ENCODE measurements around the gene UVRAG.

DNA sequence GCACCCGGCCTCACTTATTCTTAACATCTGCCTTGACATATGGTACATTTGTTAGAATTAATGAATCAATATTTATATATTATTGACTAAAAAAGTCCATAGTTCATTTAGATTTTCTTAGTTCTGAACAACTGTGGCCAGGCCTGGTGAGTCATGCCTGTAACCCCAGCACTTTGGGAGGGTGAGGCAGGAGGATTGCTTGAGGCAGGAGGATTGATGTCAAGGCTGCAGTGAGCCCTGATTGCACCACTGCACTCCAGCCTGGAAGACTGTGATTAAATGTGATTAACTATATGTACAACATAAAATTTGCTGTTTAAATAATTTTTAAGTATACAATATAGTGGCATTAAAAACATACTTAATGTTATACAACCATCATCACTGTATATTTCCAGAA is 5.6 kb downstream of the UVRAG start:
- TF ChIP-seq, protein P1, sequence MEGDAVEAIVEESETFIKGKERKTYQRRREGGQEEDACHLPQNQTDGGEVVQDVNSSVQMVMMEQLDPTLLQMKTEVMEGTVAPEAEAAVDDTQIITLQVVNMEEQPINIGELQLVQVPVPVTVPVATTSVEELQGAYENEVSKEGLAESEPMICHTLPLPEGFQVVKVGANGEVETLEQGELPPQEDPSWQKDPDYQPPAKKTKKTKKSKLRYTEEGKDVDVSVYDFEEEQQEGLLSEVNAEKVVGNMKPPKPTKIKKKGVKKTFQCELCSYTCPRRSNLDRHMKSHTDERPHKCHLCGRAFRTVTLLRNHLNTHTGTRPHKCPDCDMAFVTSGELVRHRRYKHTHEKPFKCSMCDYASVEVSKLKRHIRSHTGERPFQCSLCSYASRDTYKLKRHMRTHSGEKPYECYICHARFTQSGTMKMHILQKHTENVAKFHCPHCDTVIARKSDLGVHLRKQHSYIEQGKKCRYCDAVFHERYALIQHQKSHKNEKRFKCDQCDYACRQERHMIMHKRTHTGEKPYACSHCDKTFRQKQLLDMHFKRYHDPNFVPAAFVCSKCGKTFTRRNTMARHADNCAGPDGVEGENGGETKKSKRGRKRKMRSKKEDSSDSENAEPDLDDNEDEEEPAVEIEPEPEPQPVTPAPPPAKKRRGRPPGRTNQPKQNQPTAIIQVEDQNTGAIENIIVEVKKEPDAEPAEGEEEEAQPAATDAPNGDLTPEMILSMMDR (CRISPR knock-in tag; IDR thresholded peaks at IDR 0.05) = no peak
- TF ChIP-seq YEATS4 (CRISPR knock-in tag; IDR thresholded peaks at IDR 0.05; ENCODE audit: borderline replicate concordance) = no peak
- TF ChIP-seq STAT5B (CRISPR knock-in tag; IDR thresholded peaks at IDR 0.05) = no peak
- TF ChIP-seq EP300 (IDR thresholded peaks at IDR 0.05; ENCODE audit: low read depth in 2 of 2, low read length in 2 of 2) = no peak
- TF ChIP-seq EP300 (CRISPR knock-in tag; IDR thresholded peaks at IDR 0.05; ENCODE audit: borderline replicate concordance) = no peak
- TF ChIP-seq, protein P2, sequence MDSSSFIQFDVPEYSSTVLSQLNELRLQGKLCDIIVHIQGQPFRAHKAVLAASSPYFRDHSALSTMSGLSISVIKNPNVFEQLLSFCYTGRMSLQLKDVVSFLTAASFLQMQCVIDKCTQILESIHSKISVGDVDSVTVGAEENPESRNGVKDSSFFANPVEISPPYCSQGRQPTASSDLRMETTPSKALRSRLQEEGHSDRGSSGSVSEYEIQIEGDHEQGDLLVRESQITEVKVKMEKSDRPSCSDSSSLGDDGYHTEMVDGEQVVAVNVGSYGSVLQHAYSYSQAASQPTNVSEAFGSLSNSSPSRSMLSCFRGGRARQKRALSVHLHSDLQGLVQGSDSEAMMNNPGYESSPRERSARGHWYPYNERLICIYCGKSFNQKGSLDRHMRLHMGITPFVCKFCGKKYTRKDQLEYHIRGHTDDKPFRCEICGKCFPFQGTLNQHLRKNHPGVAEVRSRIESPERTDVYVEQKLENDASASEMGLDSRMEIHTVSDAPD (CRISPR knock-in tag; IDR thresholded peaks at IDR 0.05) = no peak

All from HepG2 (cell line).